Prostate gland (tissue), 2 donors: ENCODE measurements around the gene FHOD3. TPM values are rescaled to one million over a fixed set of nuclear protein-coding genes. Genes with fewer than 3 reads are reported as not detected.

Experiments
- DNase-seq: peaks from one replicate; pipeline ENCODE4 v3.0.0-alpha.2; 2019; ENCODE audit warnings: low spot score
- H3K27ac ChIP-seq, 2 donors: fragments of 200-600 bp; sonication (generic); 2 replicates each; pipeline ENCODE4 v1.5.1; 2017 to 2019
- H3K27me3 ChIP-seq: fragments of 200-600 bp; sonication (generic); replicated peaks from 2 replicates; pipeline ENCODE4 v1.5.1; 2019; ENCODE audit not compliant: insufficient read depth
- H3K36me3 ChIP-seq, 2 donors: fragments of 200-600 bp; sonication (generic); 1 replicate in 1 of 2; 2 replicates in 1 of 2; pipeline versions ENCODE4 v1.5.1 to v1.8.1; 2017 to 2019
- H3K4me1 ChIP-seq: fragments of 200-600 bp; sonication (generic); replicated peaks from 2 replicates; pipeline ENCODE4 v1.5.1; 2019
- H3K4me3 ChIP-seq, 2 donors: fragments of 200-600 bp; sonication (generic); 2 replicates each; pipeline ENCODE4 v1.5.1; 2017 to 2019
- H3K9me3 ChIP-seq: fragments of 200-600 bp; sonication (generic); 2 replicates; pipeline ENCODE4 v1.5.1; 2017
- CTCF ChIP-seq, 4 experiments: fragments of 200-600 bp in 2 of 4; fragments of 450-650 bp in 2 of 4; sonication (generic) in 2 of 4; IDR thresholded peaks; 1 replicate in 3 of 4; 2 replicates in 1 of 4; pipeline ENCODE4 v1.5.1; 2016 to 2019; ENCODE audit warnings: antibody characterized with exemption in 4 of 4, mild to moderate bottlenecking in 2 of 4, moderate library complexity in 2 of 4
- POLR2A ChIP-seq: fragments of 450-650 bp; IDR thresholded peaks from one replicate; pipeline ENCODE4 v1.6.1; 2016; ENCODE audit warnings: antibody characterized with exemption, mild to moderate bottlenecking
- POLR2AphosphoS5 ChIP-seq: sonication (generic); formaldehyde crosslinking; IDR thresholded peaks from one replicate; pipeline ENCODE4 v1.6.1; 2017; ENCODE audit warnings: antibody characterized with exemption
- WGBS: methylation state at CpG from one replicate; pipeline ENCODE4 v1.1.5; 2018; 5-methylcytosine and 5-hydroxymethylcytosine counted together
- intact Hi-C: fragments of 100-400 bp; cut with DNase I; formaldehyde crosslinking; loops from one replicate; pipeline ENCODE4 v1.14.2; 2022
- total RNA-seq, 2 donors: library from RNA; depleted of rRNA; stranded (reverse); fragments of >200 nt; gene quantifications; one replicate each; pipeline ENCODE4 v1.1.0, GENCODE V29; 2016

The FHOD3 gene
- total RNA-seq, 2 donors from 2014 or later: 25.1 to 52.5 TPM

- H3K27me3 ChIP-seq: no peaks in the 10 kb centered on the region
- H3K9me3 ChIP-seq: no peaks in the 10 kb centered on the region
- TF ChIP-seq POLR2AphosphoS5 (no peak), POLR2A (no peak), CTCF (IDR thresholded peaks at IDR 0.05) (no peak)
- 87% methylated on average over 6 of the region's 6 CpGs for WGBS
- peaks cover 6% of the 10 kb centered on the region for H3K4me1 ChIP-seq
- H3K27ac ChIP-seq: no peak overlapping the region
- no peak overlapping the region for H3K4me3 ChIP-seq
- intact Hi-C loops: loop anchor here (5.0 to 10.0 kb wide), 4 partner anchors 116 to 516 kb away; no protein-coding TSS in a partner anchor
- H3K36me3 ChIP-seq: no peaks in the 10 kb centered on the region
- no peak for DNase-seq
Measured at GRCh38 chr18:36299015-36299414, 1.5 kb downstream of the FHOD3 start.

GRCh38 chr18:36300211-36300610 is 2.7 kb downstream of the FHOD3 start:
- Histone ChIP-seq H3K27me3 (no peaks in the 10 kb centered on the region), H3K36me3 (no peaks in the 10 kb centered on the region), H3K27ac (no peak overlapping the region), H3K4me1 (peaks cover 6% of the 10 kb centered on the region), H3K9me3 (no peaks in the 10 kb centered on the region), H3K4me3 (no peak overlapping the region)
- no peak for DNase-seq
- WGBS: 97% methylated on average over 6 of the region's 6 CpGs
- no peak for TF ChIP-seq POLR2AphosphoS5
- TF ChIP-seq CTCF (IDR thresholded peaks at IDR 0.05): no peak
- TF ChIP-seq POLR2A: no peak
- intact Hi-C loops: loop anchor here (10.0 kb wide), 1 partner anchor 95 kb away; no protein-coding TSS in a partner anchor

GRCh38 chr18:36301884-36302283 is 4.4 kb downstream of the FHOD3 start:
- intact Hi-C loops: loop anchor here (10.0 kb wide), 1 partner anchor 93 kb away; no protein-coding TSS in a partner anchor
- Histone ChIP-seq H3K36me3 (no peaks in the 10 kb centered on the region), H3K27me3 (no peaks in the 10 kb centered on the region), H3K4me3 (no peak overlapping the region), H3K9me3 (no peaks in the 10 kb centered on the region), H3K4me1 (peaks cover 6% of the 10 kb centered on the region), H3K27ac (no peak overlapping the region)
- no peak for TF ChIP-seq CTCF (IDR thresholded peaks at IDR 0.05)
- TF ChIP-seq POLR2AphosphoS5: no peak
- no peak for TF ChIP-seq POLR2A
- DNase-seq: no peak
- WGBS: 86% methylated on average over 5 of the region's 5 CpGs

- no peak overlapping the region for H3K27ac ChIP-seq
- peaks cover 6% of the 10 kb centered on the region for H3K4me1 ChIP-seq
- H3K9me3 ChIP-seq: no peaks in the 10 kb centered on the region
- WGBS: 64% methylated on average over 2 of the region's 2 CpGs
- H3K27me3 ChIP-seq: no peaks in the 10 kb centered on the region
- no peaks in the 10 kb centered on the region for H3K36me3 ChIP-seq
- DNase-seq: no peak
- H3K4me3 ChIP-seq: no peak overlapping the region
- TF ChIP-seq POLR2A (no peak), POLR2AphosphoS5 (no peak), CTCF (IDR thresholded peaks at IDR 0.05) (no peak)
- intact Hi-C loops: loop anchor here (10.0 kb wide), 1 partner anchor 92 kb away; no protein-coding TSS in a partner anchor
Measured at GRCh38 chr18:36302676-36303075, 5.2 kb downstream of the FHOD3 start.

GRCh38 chr18:36303211-36303844 is 5.8 kb downstream of the FHOD3 start:
- H3K4me1 ChIP-seq: no peaks in the 10 kb centered on the region
- no peaks in the 10 kb centered on the region for H3K36me3 ChIP-seq
- intact Hi-C loops: loop anchor here (10.0 kb wide), 1 partner anchor 91 kb away; no protein-coding TSS in a partner anchor
- H3K4me3 ChIP-seq: no peak overlapping the region
- H3K27ac ChIP-seq: no peak overlapping the region
- H3K27me3 ChIP-seq: no peaks in the 10 kb centered on the region
- H3K9me3 ChIP-seq: no peaks in the 10 kb centered on the region
- TF ChIP-seq POLR2AphosphoS5 (no peak), POLR2A (no peak), CTCF (IDR thresholded peaks at IDR 0.05) (no peak)
- WGBS: 70% methylated on average over 6 of the region's 6 CpGs
- DNase-seq: no peak
